Measurements from ENCODE around the gene WWTR1.

DNA sequence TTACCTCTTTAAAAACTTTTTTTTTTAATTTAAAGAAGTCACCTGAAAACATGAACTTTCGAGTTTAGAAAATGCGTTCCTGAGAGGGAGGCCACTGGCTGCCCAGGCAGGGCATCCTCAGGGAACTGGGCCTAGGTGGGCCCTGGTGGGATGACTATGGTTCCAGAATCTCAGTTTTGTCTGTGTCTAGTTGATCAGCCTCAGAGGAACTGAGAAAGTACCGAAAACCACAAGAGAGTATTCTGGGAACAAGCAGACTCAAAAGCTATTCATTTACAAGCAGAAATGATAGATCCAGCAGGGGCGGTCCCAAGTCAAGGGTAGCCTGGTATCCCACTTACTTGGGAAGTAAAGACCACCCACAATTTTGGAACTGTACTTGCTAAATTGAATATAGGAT lies 10.5 kb downstream of the WWTR1 start:
- TF ChIP-seq CTCF (IDR thresholded peaks at IDR 0.05) = no peak
- no peak for TF ChIP-seq POLR2A (IDR thresholded peaks at IDR 0.05)

Data from testis (tissue), 2 donors.